ENCODE measurements around the gene CYBA.

GRCh38 chr16:88631384-88631783, 19.5 kb downstream of the CYBA start:
- TF ChIP-seq CTCF (conservative IDR thresholded peaks at IDR 0.05 in 1 of 2, IDR thresholded peaks at IDR 0.05 in 1 of 2; ENCODE audit: extremely low read depth in 1 of 2, insufficient read depth in 1 of 2, low read depth in 1 of 2, low read length in 2 of 2) (no peak), EZH2 (IDR thresholded peaks at IDR 0.05; ENCODE audit: borderline replicate concordance, low read length) (no peak)

All from mammary epithelial cell (primary cell).